ENCODE results near the gene PILRB. TPM values are rescaled to one million over a fixed set of nuclear protein-coding genes. Genes with fewer than 3 reads are reported as not detected.
"Not testable (repeated sequence)": the region's sequence is repeated elsewhere in the genome, so short reads cannot be mapped to it uniquely, and the experiment has no call there.

The PILRB gene
- total RNA-seq, 4 donors from 2014 or later, result 80.0 to 239 (median 113) TPM

GRCh38 chr7:100349757-100350156 lies 8.2 kb upstream of the PILRB start:
- Histone ChIP-seq H3K4me1 (peaks cover 0 to 2% (median 0%) of the 10 kb centered on the region in 4 donors), H3K27me3 (no peaks in the 10 kb centered on the region), H3K36me3 (peaks cover 0 to 46% (median 22%) of the 10 kb centered on the region in 4 donors), H3K4me3 (no peak overlapping the region), H3K9me3 (no peaks in the 10 kb centered on the region), H3K27ac (no peak overlapping the region)
- intact Hi-C loops (cut with DNase I; ENCODE audit: low total_unique reads) (no loop called here), in situ Hi-C loops (cut with MboI; ENCODE audit: low pct_ligation_motif_present in 1 of 4, low pct_unique_long_range_greater_than_20kb in 1 of 4, low sequenced_read_pairs in 3 of 4) (no loop called here)
- 80 to 96% methylated on average over 3 to 6 of the region's 6 CpGs for WGBS, 2 donors (ENCODE audit: low coverage in 1 of 2)
- TF ChIP-seq CTCF (IDR thresholded peaks at IDR 0.05) (no peak), EP300 (IDR thresholded peaks at IDR 0.05; ENCODE audit: low read depth) (no peak), POLR2AphosphoS5 (IDR thresholded peaks at IDR 0.05) (no peak), POLR2A (IDR thresholded peaks at IDR 0.05) (no peak)
- no peak for DNase-seq

DNA sequence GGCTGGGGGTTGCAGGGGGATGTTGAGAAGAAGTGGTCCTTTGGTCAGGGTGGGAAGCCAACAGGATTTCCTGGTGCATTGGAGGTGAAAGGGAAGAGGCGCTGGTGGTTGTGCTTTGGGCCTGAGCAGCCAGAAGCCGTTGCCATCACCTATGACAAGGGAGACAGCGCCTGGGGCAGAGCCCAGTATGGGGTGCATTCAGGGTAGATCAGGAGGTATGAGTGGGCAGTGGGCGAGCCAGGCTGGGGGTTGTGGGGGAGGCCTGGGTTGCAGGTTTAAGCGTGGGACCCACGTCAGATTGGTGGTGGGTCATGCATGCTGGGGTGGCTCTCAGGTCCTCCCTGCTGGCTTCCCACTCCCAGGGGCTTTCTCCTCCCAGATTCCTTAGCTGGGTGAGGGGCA lies 6.3 kb upstream of the PILRB start:
- TF ChIP-seq POLR2AphosphoS5 (IDR thresholded peaks at IDR 0.05) (no peak), EP300 (IDR thresholded peaks at IDR 0.05; ENCODE audit: low read depth) (no peak), CTCF (IDR thresholded peaks at IDR 0.05) (no peak), POLR2A (IDR thresholded peaks at IDR 0.05) (no peak)
- H3K27ac ChIP-seq, result no peak overlapping the region
- no peaks in the 10 kb centered on the region for H3K9me3 ChIP-seq
- H3K4me1 ChIP-seq, result no peaks in the 10 kb centered on the region
- intact Hi-C loops (cut with DNase I; ENCODE audit: low total_unique reads), result no loop called here
- H3K27me3 ChIP-seq, result no peaks in the 10 kb centered on the region
- in situ Hi-C loops (cut with MboI; ENCODE audit: low pct_ligation_motif_present in 1 of 4, low pct_unique_long_range_greater_than_20kb in 1 of 4, low sequenced_read_pairs in 3 of 4), result no loop called here
- no peak for DNase-seq
- WGBS, 2 donors (ENCODE audit: low coverage in 1 of 2), result 93 to 94% methylated on average over 3 to 6 of the region's 6 CpGs
- H3K36me3 ChIP-seq, result peaks cover 0 to 53% (median 26%) of the 10 kb centered on the region in 4 donors
- no peak overlapping the region for H3K4me3 ChIP-seq

DNA sequence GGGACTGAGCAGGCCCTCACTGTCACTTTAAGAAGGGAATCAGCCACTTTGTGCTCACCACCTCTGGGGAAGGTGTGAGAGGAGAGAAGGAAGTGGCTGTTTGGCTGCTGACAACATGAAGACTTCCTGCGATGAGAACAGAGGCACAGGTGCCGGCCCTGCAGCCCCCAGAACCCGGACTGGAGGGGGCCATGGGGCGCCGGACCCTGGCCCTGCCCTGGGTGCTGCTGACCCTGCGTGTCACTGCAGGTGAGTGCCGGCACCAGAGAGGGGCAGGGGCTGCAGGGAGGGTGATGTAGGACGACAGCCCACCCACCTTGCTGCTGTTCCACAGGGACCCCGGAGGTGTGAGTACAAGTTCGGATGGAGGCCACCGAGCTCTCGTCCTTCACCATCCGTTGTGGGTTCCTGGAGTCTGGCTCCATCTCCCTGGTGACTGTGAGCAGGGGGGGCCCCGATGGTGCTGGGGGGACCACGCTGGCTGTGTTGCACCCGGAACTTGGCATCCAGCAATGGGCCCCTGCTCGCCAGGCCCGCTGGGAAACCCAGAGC lies 5.6 kb upstream of the PILRB start:
- H3K27me3 ChIP-seq; H3K4me3 ChIP-seq; in situ Hi-C loops (cut with MboI; ENCODE audit: low pct_ligation_motif_present in 1 of 4, low pct_unique_long_range_greater_than_20kb in 1 of 4, low sequenced_read_pairs in 3 of 4); H3K27ac ChIP-seq; DNase-seq; intact Hi-C loops (cut with DNase I; ENCODE audit: low total_unique reads); H3K4me1 ChIP-seq; H3K9me3 ChIP-seq: not testable (repeated sequence)
- H3K36me3 ChIP-seq, result peaks cover 0 to 52% (median 23%) of the 10 kb centered on the region in 4 donors
- 97% methylated on average over 10 of the region's 18 CpGs; no CpG with 5 or more reads in 1 of the 2 donors for WGBS, 2 donors (ENCODE audit: low coverage in 1 of 2)

- no peak overlapping the region for H3K27ac ChIP-seq
- intact Hi-C loops (cut with DNase I; ENCODE audit: low total_unique reads), result no loop called here
- H3K36me3 ChIP-seq, result peaks cover 0 to 49% (median 24%) of the 10 kb centered on the region in 4 donors
- TF ChIP-seq EP300 (IDR thresholded peaks at IDR 0.05; ENCODE audit: low read depth) (no peak), CTCF (IDR thresholded peaks at IDR 0.05) (no peak), POLR2AphosphoS5 (IDR thresholded peaks at IDR 0.05) (no peak), POLR2A (IDR thresholded peaks at IDR 0.05) (no peak)
- H3K9me3 ChIP-seq, result no peaks in the 10 kb centered on the region
- H3K27me3 ChIP-seq, result no peaks in the 10 kb centered on the region
- no peak overlapping the region for H3K4me3 ChIP-seq
- whole genome bisulfite sequencing, 2 donors (ENCODE audit: low coverage in 1 of 2), result 93% methylated on average over 15 of the region's 16 CpGs; no CpG with 5 or more reads in 1 of the 2 donors
- H3K4me1 ChIP-seq, result no peaks in the 10 kb centered on the region
- no peak for DNase-seq
- in situ Hi-C loops (cut with MboI; ENCODE audit: low pct_ligation_motif_present in 1 of 4, low pct_unique_long_range_greater_than_20kb in 1 of 4, low sequenced_read_pairs in 3 of 4), result no loop called here
Observed at GRCh38 chr7:100352984-100353684, 4.8 kb upstream of the PILRB start.

All from transverse colon (tissue), 4 donors.